GM19395 (cell line): ENCODE data around the gene MYO16.
"Not testable (repeated sequence)": the region's sequence is repeated elsewhere in the genome, so short reads cannot be mapped to it uniquely, and the experiment has no call there.

Experiments
- ATAC-seq: cut with Tn5 transposase; IDR thresholded peaks from one replicate; pipeline ENCODE4 v1.9.1; 2021; ENCODE audit warnings: mild to moderate bottlenecking, moderate library complexity; ENCODE audit not compliant: unreplicated experiment

The MYO16 gene

GRCh38 chr13:108741930-108742329 lies 112.5 kb downstream of the MYO16 start:
- no peak for ATAC-seq

- no peak for ATAC-seq
These were observed 113.5 kb downstream of the MYO16 start for GRCh38 chr13:108742701-108743451.

- ATAC-seq, result no peak
These were observed 114.1 kb downstream of the MYO16 start for GRCh38 chr13:108743522-108743921.

- no peak for ATAC-seq
These were observed 118.4 kb downstream of the MYO16 start for GRCh38 chr13:108747843-108748242.

- ATAC-seq, result no peak
These were observed 122.9 kb downstream of the MYO16 start for GRCh38 chr13:108752276-108752675.

- no peak for ATAC-seq
These were observed 125.7 kb downstream of the MYO16 start for GRCh38 chr13:108755083-108755482.

- ATAC-seq, result no peak
These were observed 130.7 kb downstream of the MYO16 start for GRCh38 chr13:108760129-108760528.

GRCh38 chr13:108760541-108760940 lies 131.1 kb downstream of the MYO16 start:
- no peak for ATAC-seq

GRCh38 chr13:108768035-108768434 lies 138.6 kb downstream of the MYO16 start:
- ATAC-seq, result no peak

GRCh38 chr13:108769213-108770070 lies 140.0 kb downstream of the MYO16 start:
- no peak for ATAC-seq

- no peak for ATAC-seq
These were observed 146.2 kb downstream of the MYO16 start for GRCh38 chr13:108775597-108775996.

- ATAC-seq, result no peak
These were observed 147.2 kb downstream of the MYO16 start for GRCh38 chr13:108776650-108777049.

- ATAC-seq, result no peak
These were observed 148.3 kb downstream of the MYO16 start for GRCh38 chr13:108777421-108778420.

GRCh38 chr13:108779308-108779707 lies 149.9 kb downstream of the MYO16 start:
- ATAC-seq, result no peak

- no peak for ATAC-seq
These were observed 151.3 kb downstream of the MYO16 start for GRCh38 chr13:108780706-108781105.

GRCh38 chr13:108781312-108781711 lies 151.9 kb downstream of the MYO16 start:
- ATAC-seq, result no peak

- not testable (repeated sequence) for ATAC-seq
These were observed 153.1 kb downstream of the MYO16 start for GRCh38 chr13:108782480-108782879.

- no peak for ATAC-seq
These were observed 156.4 kb downstream of the MYO16 start for GRCh38 chr13:108785844-108786243.

GRCh38 chr13:108786456-108787200 lies 157.2 kb downstream of the MYO16 start:
- no peak for ATAC-seq
